ENCODE data around the gene GRM6.
A peak's percentile ranks its signal among the peaks of the same experiment; 100 is the strongest.

Gene GRM6

GRCh38 chr5:178994580-178995340, at the start of gene GRM6:
Gene GRM6 (minus strand): TSS chr5:178995320. CDS start chr5:178994944, 376 bp downstream.
- TF ChIP-seq POLR2AphosphoS5 (IDR thresholded peaks at IDR 0.05; ENCODE audit: borderline replicate concordance, low read depth, low read length) = no peak
- TF ChIP-seq FOXP2 (optimal IDR thresholded peaks at IDR 0.05; ENCODE audit: control extremely low read depth, extremely low read length, insufficient read depth) = no peak
- no peak for TF ChIP-seq EZH2 (IDR thresholded peaks at IDR 0.05)
- DNase-seq (ENCODE audit: low read depth, low spot score) = no peak
- Histone ChIP-seq H3K27ac (no peak within 1 kb of the TSS), H3K9ac (ENCODE audit: insufficient read length) (no peak within 1 kb of the TSS), H3K9me3 (ENCODE audit: low read depth, low read length) (no peaks in the 10 kb centered on the region), H3K36me3 (ENCODE audit: insufficient read depth, low read length) (no peaks in the 10 kb centered on the region), H3K4me3 (no peak within 1 kb of the TSS)

- H3K4me3 ChIP-seq = no peak overlapping the region
- no peak for DNase-seq (ENCODE audit: low read depth, low spot score)
- no peak overlapping the region for H3K9ac ChIP-seq (ENCODE audit: insufficient read length)
- no peak overlapping the region for H3K27ac ChIP-seq
- H3K9me3 ChIP-seq (ENCODE audit: low read depth, low read length) = no peaks in the 10 kb centered on the region
- no peaks in the 10 kb centered on the region for H3K36me3 ChIP-seq (ENCODE audit: insufficient read depth, low read length)
- TF ChIP-seq FOXP2 (optimal IDR thresholded peaks at IDR 0.05; ENCODE audit: control extremely low read depth, extremely low read length, insufficient read depth) (no peak), POLR2AphosphoS5 (IDR thresholded peaks at IDR 0.05; ENCODE audit: borderline replicate concordance, low read depth, low read length) (no peak), EZH2 (IDR thresholded peaks at IDR 0.05) (no peak)
These were observed 49.6 kb upstream of the GRM6 start for GRCh38 chr5:179044765-179045164.

- Histone ChIP-seq H3K36me3 (ENCODE audit: insufficient read depth, low read length) (peaks cover 45% of the 10 kb centered on the region), H3K27ac (no peak overlapping the region), H3K9ac (ENCODE audit: insufficient read length) (no peak overlapping the region), H3K4me3 (no peak overlapping the region), H3K9me3 (ENCODE audit: low read depth, low read length) (peaks cover 29% of the 10 kb centered on the region)
- TF ChIP-seq POLR2AphosphoS5 (IDR thresholded peaks at IDR 0.05; ENCODE audit: borderline replicate concordance, low read depth, low read length) = no peak
- TF ChIP-seq FOXP2 (optimal IDR thresholded peaks at IDR 0.05; ENCODE audit: control extremely low read depth, extremely low read length, insufficient read depth) = no peak
- no peak for TF ChIP-seq EZH2 (IDR thresholded peaks at IDR 0.05)
- no peak for DNase-seq (ENCODE audit: low read depth, low spot score)
These were observed 38.0 kb upstream of the GRM6 start for GRCh38 chr5:179033004-179033580.

GRCh38 chr5:179023528-179024189, 28.5 kb upstream of the GRM6 start, which contains the start of gene ZNF879:
Gene ZNF879 (plus strand): TSS chr5:179023804. CDS start chr5:179025005, 1,201 bp downstream.
- Histone ChIP-seq H3K4me3 (peak within 1 kb of the TSS; percentile 85), H3K27ac (no peak within 1 kb of the TSS), H3K9me3 (ENCODE audit: low read depth, low read length) (no peaks in the 10 kb centered on the region), H3K36me3 (ENCODE audit: insufficient read depth, low read length) (peaks cover 20% of the 10 kb centered on the region; the same call in 1 of the 2 replicates), H3K9ac (ENCODE audit: insufficient read length) (peak within 1 kb of the TSS; percentile 69)
- TF ChIP-seq FOXP2 (optimal IDR thresholded peaks at IDR 0.05; ENCODE audit: control extremely low read depth, extremely low read length, insufficient read depth) (peak; percentile 56), POLR2AphosphoS5 (IDR thresholded peaks at IDR 0.05; ENCODE audit: borderline replicate concordance, low read depth, low read length) (peak; percentile 29; the same call in 1 of the 2 replicates), EZH2 (IDR thresholded peaks at IDR 0.05) (no peak)
- DNase-seq (ENCODE audit: low read depth, low spot score) = peak; percentile 72

GRCh38 chr5:179008667-179009066, 13.5 kb upstream of the GRM6 start:
- H3K27ac ChIP-seq = no peak overlapping the region
- H3K4me3 ChIP-seq = no peak overlapping the region
- H3K9me3 ChIP-seq (ENCODE audit: low read depth, low read length) = no peaks in the 10 kb centered on the region

GRCh38 chr5:179006564-179006963, 11.4 kb upstream of the GRM6 start:
- DNase-seq (ENCODE audit: low read depth, low spot score) = no peak
- Histone ChIP-seq H3K36me3 (ENCODE audit: insufficient read depth, low read length) (no peaks in the 10 kb centered on the region), H3K9me3 (ENCODE audit: low read depth, low read length) (no peaks in the 10 kb centered on the region; the same call in 1 of the 2 replicates), H3K4me3 (no peak overlapping the region), H3K27ac (no peak overlapping the region), H3K9ac (ENCODE audit: insufficient read length) (no peak overlapping the region)
- TF ChIP-seq FOXP2 (optimal IDR thresholded peaks at IDR 0.05; ENCODE audit: control extremely low read depth, extremely low read length, insufficient read depth) = no peak
- TF ChIP-seq POLR2AphosphoS5 (IDR thresholded peaks at IDR 0.05; ENCODE audit: borderline replicate concordance, low read depth, low read length) = no peak
- TF ChIP-seq EZH2 (IDR thresholded peaks at IDR 0.05) = no peak

More at GRCh38 chr5:179008667-179009066, 13.5 kb upstream of the GRM6 start:
- TF ChIP-seq FOXP2 (optimal IDR thresholded peaks at IDR 0.05; ENCODE audit: control extremely low read depth, extremely low read length, insufficient read depth) (no peak), EZH2 (IDR thresholded peaks at IDR 0.05) (no peak), POLR2AphosphoS5 (IDR thresholded peaks at IDR 0.05; ENCODE audit: borderline replicate concordance, low read depth, low read length) (no peak)
- H3K9ac ChIP-seq (ENCODE audit: insufficient read length) = no peak overlapping the region
- H3K36me3 ChIP-seq (ENCODE audit: insufficient read depth, low read length) = no peaks in the 10 kb centered on the region
- no peak for DNase-seq (ENCODE audit: low read depth, low spot score)

- H3K9me3 ChIP-seq (ENCODE audit: low read depth, low read length) = no peaks in the 10 kb centered on the region; the same call in 1 of the 2 replicates
- TF ChIP-seq POLR2AphosphoS5 (IDR thresholded peaks at IDR 0.05; ENCODE audit: borderline replicate concordance, low read depth, low read length) (no peak), EZH2 (IDR thresholded peaks at IDR 0.05) (no peak), FOXP2 (optimal IDR thresholded peaks at IDR 0.05; ENCODE audit: control extremely low read depth, extremely low read length, insufficient read depth) (no peak)
- no peak for DNase-seq (ENCODE audit: low read depth, low spot score)
These were observed 3.3 kb upstream of the GRM6 start for GRCh38 chr5:178998441-178998840.

GRCh38 chr5:178997191-178997590, 2.1 kb upstream of the GRM6 start:
- Histone ChIP-seq H3K4me3 (no peak overlapping the region), H3K9me3 (ENCODE audit: low read depth, low read length) (no peaks in the 10 kb centered on the region), H3K9ac (ENCODE audit: insufficient read length) (no peak overlapping the region), H3K36me3 (ENCODE audit: insufficient read depth, low read length) (no peaks in the 10 kb centered on the region), H3K27ac (no peak overlapping the region)
- TF ChIP-seq EZH2 (IDR thresholded peaks at IDR 0.05) = no peak
- TF ChIP-seq POLR2AphosphoS5 (IDR thresholded peaks at IDR 0.05; ENCODE audit: borderline replicate concordance, low read depth, low read length) = no peak
- no peak for TF ChIP-seq FOXP2 (optimal IDR thresholded peaks at IDR 0.05; ENCODE audit: control extremely low read depth, extremely low read length, insufficient read depth)
- no peak for DNase-seq (ENCODE audit: low read depth, low spot score)

More at GRCh38 chr5:178998441-178998840, 3.3 kb upstream of the GRM6 start:
- Histone ChIP-seq H3K27ac (no peak overlapping the region), H3K36me3 (ENCODE audit: insufficient read depth, low read length) (no peaks in the 10 kb centered on the region), H3K9ac (ENCODE audit: insufficient read length) (no peak overlapping the region), H3K4me3 (no peak overlapping the region)

Data from SK-N-MC (cell line).